ENCODE results near the gene CTDP1. TPM values are rescaled to one million over a fixed set of nuclear protein-coding genes. Genes with fewer than 3 reads are reported as not detected.

Gene CTDP1
- total and polyA plus RNA-seq, 2 experiments from 2014 or later = 23.3 to 30.2 TPM

- H3K4me3 ChIP-seq = no peak overlapping the region
- peaks cover 5% of the 10 kb centered on the region for H3K36me3 ChIP-seq
- no peak for DNase-seq (ENCODE audit: low read depth in 1 of 2, low spot score in 1 of 2)
- H3K27me3 ChIP-seq = no peaks in the 10 kb centered on the region
- no peaks in the 10 kb centered on the region for H3K9me3 ChIP-seq (ENCODE audit: low read depth)
- H3K4me1 ChIP-seq (ENCODE audit: low read depth) = no peaks in the 10 kb centered on the region
- H3K27ac ChIP-seq = no peak overlapping the region
- TF ChIP-seq CTCF (IDR thresholded peaks at IDR 0.05; ENCODE audit: low read depth, low read length) = no peak
Measured at GRCh38 chr18:79706006-79706405, 26.4 kb downstream of the CTDP1 start.

GRCh38 chr18:79706658-79707057 is 27.1 kb downstream of the CTDP1 start:
- H3K36me3 ChIP-seq = peaks cover 5% of the 10 kb centered on the region
- no peak for TF ChIP-seq CTCF (IDR thresholded peaks at IDR 0.05; ENCODE audit: low read depth, low read length)
- H3K4me1 ChIP-seq (ENCODE audit: low read depth) = no peaks in the 10 kb centered on the region
- H3K9me3 ChIP-seq (ENCODE audit: low read depth) = no peaks in the 10 kb centered on the region
- H3K27me3 ChIP-seq = no peaks in the 10 kb centered on the region
- H3K4me3 ChIP-seq = no peak overlapping the region
- no peak for DNase-seq (ENCODE audit: low read depth in 1 of 2, low spot score in 1 of 2)
- H3K27ac ChIP-seq = no peak overlapping the region

- H3K4me1 ChIP-seq (ENCODE audit: low read depth) = no peaks in the 10 kb centered on the region
- no peak for TF ChIP-seq CTCF (IDR thresholded peaks at IDR 0.05; ENCODE audit: low read depth, low read length)
- DNase-seq (ENCODE audit: low read depth in 1 of 2, low spot score in 1 of 2) = no peak
- no peaks in the 10 kb centered on the region for H3K9me3 ChIP-seq (ENCODE audit: low read depth)
- no peak overlapping the region for H3K4me3 ChIP-seq
- H3K27ac ChIP-seq = no peak overlapping the region
- no peaks in the 10 kb centered on the region for H3K27me3 ChIP-seq
- H3K36me3 ChIP-seq = peaks cover 5% of the 10 kb centered on the region
Measured at GRCh38 chr18:79707239-79707638, 27.6 kb downstream of the CTDP1 start.

- Histone ChIP-seq H3K36me3 (peaks cover 5% of the 10 kb centered on the region), H3K4me3 (no peak overlapping the region), H3K27ac (no peak overlapping the region), H3K27me3 (no peaks in the 10 kb centered on the region), H3K9me3 (ENCODE audit: low read depth) (no peaks in the 10 kb centered on the region), H3K4me1 (ENCODE audit: low read depth) (no peaks in the 10 kb centered on the region)
- no peak for DNase-seq (ENCODE audit: low read depth in 1 of 2, low spot score in 1 of 2)
- TF ChIP-seq CTCF (IDR thresholded peaks at IDR 0.05; ENCODE audit: low read depth, low read length) = no peak
Measured at GRCh38 chr18:79707671-79708070, 28.1 kb downstream of the CTDP1 start.

- no peak for TF ChIP-seq CTCF (IDR thresholded peaks at IDR 0.05; ENCODE audit: low read depth, low read length)
- Histone ChIP-seq H3K4me3 (no peak overlapping the region), H3K27ac (no peak overlapping the region), H3K36me3 (peaks cover 9% of the 10 kb centered on the region), H3K4me1 (ENCODE audit: low read depth) (no peaks in the 10 kb centered on the region), H3K27me3 (no peaks in the 10 kb centered on the region), H3K9me3 (ENCODE audit: low read depth) (no peaks in the 10 kb centered on the region)
- DNase-seq (ENCODE audit: low read depth in 1 of 2, low spot score in 1 of 2) = no peak
Measured at GRCh38 chr18:79708412-79708811, 28.8 kb downstream of the CTDP1 start.
